AG09309 (cell line): ENCODE data around the gene PAEP.
"Not testable (repeated sequence)": the region's sequence is repeated elsewhere in the genome, so short reads cannot be mapped to it uniquely, and the experiment has no call there.

Experiments
- DNase-seq: peaks from one replicate; pipeline ENCODE4 v3.0.0-alpha.2; 2010; ENCODE audit warnings: low read depth
- H3K4me3 ChIP-seq: 2 replicates; pipeline ENCODE4 v1.5.1; 2011; ENCODE audit warnings: mild to moderate bottlenecking, low read depth, low read length, moderate library complexity; ENCODE audit not compliant: control insufficient read depth
- CTCF ChIP-seq: IDR thresholded peaks from 2 replicates; pipeline ENCODE4 v1.5.1; 2011; ENCODE audit warnings: mild to moderate bottlenecking, low read depth, low read length, inconsistent platforms; ENCODE audit not compliant: insufficient read depth, control insufficient read depth; ENCODE audit errors: missing control alignments

Gene PAEP

GRCh38 chr9:135526730-135527571 is 34.6 kb upstream of the PAEP start:
- DNase-seq: no peak
- TF ChIP-seq CTCF: no peak
- H3K4me3 ChIP-seq: no peak overlapping the region

DNA sequence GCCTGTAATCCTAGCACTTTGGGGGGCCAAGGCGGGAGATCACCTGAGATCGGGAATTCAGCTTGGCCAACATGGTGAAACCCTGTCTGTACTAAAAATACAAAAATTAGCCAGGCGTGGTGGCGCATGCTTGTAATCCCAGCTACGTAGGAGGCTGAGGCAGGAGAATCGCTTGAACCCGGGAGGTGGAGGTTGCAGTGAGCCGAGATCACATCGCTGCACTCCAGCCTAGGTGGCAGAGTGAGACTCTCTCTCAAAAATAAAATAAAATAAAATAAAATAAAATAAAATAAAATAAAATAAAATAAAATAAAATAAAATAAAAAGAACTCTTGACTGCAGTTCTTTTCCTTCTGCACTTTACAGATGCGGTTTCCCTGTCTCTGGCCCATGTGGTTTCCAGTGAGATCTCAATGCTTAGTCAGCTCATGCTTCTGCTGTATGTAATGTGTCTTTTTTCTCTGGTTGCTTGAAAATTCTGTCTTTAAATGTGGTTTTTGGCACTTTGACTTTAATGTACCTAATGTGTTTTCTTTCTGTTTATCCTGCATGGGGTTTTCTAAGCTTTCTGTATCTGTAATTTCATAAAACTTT is 32.6 kb upstream of the PAEP start:
- not testable (repeated sequence) for H3K4me3 ChIP-seq, DNase-seq

DNA sequence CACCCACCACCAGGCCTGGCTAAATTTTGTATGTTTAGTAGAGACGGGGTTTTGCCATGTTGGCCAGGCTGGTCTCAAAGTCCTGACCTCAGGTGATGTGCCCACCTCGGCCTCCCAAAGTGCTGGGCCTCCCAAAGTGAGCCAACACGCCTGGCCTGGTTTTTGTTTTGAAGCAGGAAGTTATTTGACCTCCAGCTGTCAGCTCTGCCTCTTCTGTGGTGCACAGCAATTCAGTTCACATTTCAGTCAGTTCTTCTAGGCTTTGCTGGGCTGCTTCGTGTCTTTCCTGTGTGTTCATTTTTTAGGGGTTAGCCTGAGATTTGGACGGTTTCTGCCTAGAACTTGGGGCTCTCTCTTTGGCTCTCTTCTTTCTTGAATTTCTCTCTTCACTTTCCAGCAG is 31.4 kb upstream of the PAEP start:
- TF ChIP-seq CTCF: no peak
- H3K4me3 ChIP-seq: no peak overlapping the region
- no peak for DNase-seq

- TF ChIP-seq CTCF: no peak
- DNase-seq: no peak
- no peak overlapping the region for H3K4me3 ChIP-seq
Measured at GRCh38 chr9:135531096-135531495, 30.5 kb upstream of the PAEP start.

GRCh38 chr9:135533113-135533512 is 28.4 kb upstream of the PAEP start:
- no peak for DNase-seq
- no peak for TF ChIP-seq CTCF
- no peak overlapping the region for H3K4me3 ChIP-seq

DNA sequence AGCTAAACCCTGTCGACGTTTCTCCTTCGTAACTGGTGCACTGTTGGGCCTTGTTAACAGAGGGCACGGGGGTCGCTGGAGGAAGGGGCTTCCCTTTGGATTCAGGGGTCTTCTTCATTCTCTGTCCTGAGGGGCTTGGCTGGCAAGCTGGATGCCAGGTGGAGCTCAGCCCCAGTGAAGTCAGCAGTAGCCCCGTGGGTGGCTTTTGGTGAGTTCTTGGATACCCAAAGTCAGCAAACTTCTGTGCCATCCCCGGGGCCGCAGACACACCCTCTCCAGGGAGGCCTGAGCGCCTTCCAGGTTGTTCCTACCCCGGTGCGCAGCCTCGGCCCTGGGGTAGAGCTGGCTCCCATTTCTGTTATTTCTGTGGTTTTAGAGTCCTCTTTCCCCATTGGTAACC is 27.9 kb upstream of the PAEP start:
- no peak overlapping the region for H3K4me3 ChIP-seq
- TF ChIP-seq CTCF: no peak
- no peak for DNase-seq

GRCh38 chr9:135534192-135534711 is 27.3 kb upstream of the PAEP start:
- not testable (repeated sequence) for H3K4me3 ChIP-seq, DNase-seq

DNA sequence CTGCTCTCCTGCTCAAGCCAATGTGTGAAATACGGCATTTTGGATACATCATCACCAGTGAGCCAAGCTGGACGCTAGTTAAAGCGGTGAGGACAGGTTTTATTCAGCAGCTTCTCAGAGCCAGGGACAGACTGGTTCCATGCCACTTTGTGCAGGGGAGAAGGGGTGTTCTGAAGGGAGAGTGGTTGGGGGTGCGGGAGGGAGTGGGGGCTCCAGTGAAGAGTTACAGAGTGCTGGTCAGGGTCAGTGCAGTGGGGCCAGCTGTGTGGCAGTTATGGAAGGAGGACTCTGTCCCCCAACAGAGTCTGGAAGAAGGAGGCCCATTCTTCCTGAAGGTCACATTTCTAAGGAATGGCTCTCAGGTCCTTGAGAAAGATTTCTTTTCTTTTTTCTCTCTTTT is 26.7 kb upstream of the PAEP start:
- not testable (repeated sequence) for DNase-seq, H3K4me3 ChIP-seq

GRCh38 chr9:135535631-135536030 is 25.9 kb upstream of the PAEP start:
- not testable (repeated sequence) for DNase-seq, H3K4me3 ChIP-seq
